Spleen (tissue), 7 donors: ENCODE data around the gene DAO.

ENCODE experiments used
- POLR2A ChIP-seq, 3 donors: fragments of 450-650 bp; IDR thresholded peaks; one replicate each; pipeline ENCODE4 v1.5.1; 2017; ENCODE audit warnings: antibody characterized with exemption in 3 of 3, mild to moderate bottlenecking in 1 of 3
- POLR2AphosphoS5 ChIP-seq, 3 donors: sonication (generic); formaldehyde crosslinking; IDR thresholded peaks; one replicate each; pipeline ENCODE4 v1.5.1; 2017; ENCODE audit warnings: antibody characterized with exemption in 3 of 3
- TF ChIP-seq, protein P1 (sequence below), 11 experiments: fragments of 200-600 bp in 7 of 11; fragments of 450-650 bp in 4 of 11; sonication (generic) in 4 of 11; IDR thresholded peaks in 8 of 11; conservative IDR thresholded peaks in 3 of 11; 1 replicate in 7 of 11; 2 replicates in 4 of 11; pipeline versions ENCODE4 v1.4.0 to v1.8.0; 2016 to 2021; ENCODE audit warnings: antibody characterized with exemption in 11 of 11, inconsistent platforms in 4 of 11, mild to moderate bottlenecking in 1 of 11
- donor health status: DM: no; HTN: no; CAD: no; lungs with moderate emphysema.
- donor health status: DM: no; HTN: no; CAD: no.
- donor health status: DM: no; HTN: no; CAD: no.

DNA sequence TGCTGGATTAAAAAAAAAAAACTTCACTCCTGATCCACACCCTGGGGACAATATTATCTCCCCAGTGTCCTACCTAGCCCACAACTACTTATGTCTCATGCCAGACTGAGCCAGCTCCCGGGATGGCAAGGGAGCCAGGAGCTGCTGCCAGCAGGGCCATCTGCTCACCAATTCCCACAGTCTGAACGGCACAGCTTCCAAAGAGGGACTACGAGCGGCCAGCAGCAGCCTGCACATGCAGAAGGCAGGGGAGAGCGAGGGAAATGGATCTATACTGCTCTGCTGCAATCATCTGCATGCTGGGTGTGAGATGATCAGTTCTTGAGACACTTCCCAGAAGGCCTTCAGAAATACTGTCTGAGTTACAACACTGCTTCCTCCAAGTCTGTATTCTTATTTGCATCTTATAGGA lies 33.6 kb upstream of the DAO start:
- TF ChIP-seq, protein P1, sequence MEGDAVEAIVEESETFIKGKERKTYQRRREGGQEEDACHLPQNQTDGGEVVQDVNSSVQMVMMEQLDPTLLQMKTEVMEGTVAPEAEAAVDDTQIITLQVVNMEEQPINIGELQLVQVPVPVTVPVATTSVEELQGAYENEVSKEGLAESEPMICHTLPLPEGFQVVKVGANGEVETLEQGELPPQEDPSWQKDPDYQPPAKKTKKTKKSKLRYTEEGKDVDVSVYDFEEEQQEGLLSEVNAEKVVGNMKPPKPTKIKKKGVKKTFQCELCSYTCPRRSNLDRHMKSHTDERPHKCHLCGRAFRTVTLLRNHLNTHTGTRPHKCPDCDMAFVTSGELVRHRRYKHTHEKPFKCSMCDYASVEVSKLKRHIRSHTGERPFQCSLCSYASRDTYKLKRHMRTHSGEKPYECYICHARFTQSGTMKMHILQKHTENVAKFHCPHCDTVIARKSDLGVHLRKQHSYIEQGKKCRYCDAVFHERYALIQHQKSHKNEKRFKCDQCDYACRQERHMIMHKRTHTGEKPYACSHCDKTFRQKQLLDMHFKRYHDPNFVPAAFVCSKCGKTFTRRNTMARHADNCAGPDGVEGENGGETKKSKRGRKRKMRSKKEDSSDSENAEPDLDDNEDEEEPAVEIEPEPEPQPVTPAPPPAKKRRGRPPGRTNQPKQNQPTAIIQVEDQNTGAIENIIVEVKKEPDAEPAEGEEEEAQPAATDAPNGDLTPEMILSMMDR (IDR thresholded peaks at IDR 0.05 in 8 of 11, conservative IDR thresholded peaks at IDR 0.05 in 3 of 11), result no peak
- TF ChIP-seq POLR2AphosphoS5 (IDR thresholded peaks at IDR 0.05) (peak in 1 of 3 donors; percentile 60), POLR2A (IDR thresholded peaks at IDR 0.05) (no peak)
